GM18858 (cell line): ENCODE results near the gene RIN2.

Experiments
- ATAC-seq: cut with Tn5 transposase; IDR thresholded peaks from one replicate; pipeline ENCODE4 v1.9.1; 2021; ENCODE audit not compliant: unreplicated experiment

The RIN2 gene

GRCh38 chr20:19761841-19762240 is 3.8 kb downstream of the RIN2 start:
- ATAC-seq = no peak

DNA sequence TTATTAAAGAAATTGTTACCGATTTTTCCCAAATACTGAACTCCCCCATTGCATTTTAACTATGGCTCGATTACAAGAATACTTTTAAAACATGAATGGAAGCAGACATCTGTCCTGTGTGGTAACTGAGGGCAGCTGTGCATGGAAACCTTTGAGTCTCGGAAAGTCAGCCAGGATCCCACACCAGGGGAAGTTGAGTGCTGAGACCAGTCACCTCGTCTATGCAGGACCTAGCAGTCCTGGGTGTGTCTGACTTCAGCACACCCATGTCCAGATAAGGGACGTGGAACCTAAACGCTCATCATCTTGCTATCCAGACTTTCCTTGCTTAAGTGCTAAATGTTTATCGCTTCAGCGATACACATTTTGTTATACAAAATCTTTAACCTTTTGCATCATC is 6.1 kb downstream of the RIN2 start:
- no peak for ATAC-seq

- ATAC-seq = no peak
Measured at GRCh38 chr20:19765266-19765665, 7.2 kb downstream of the RIN2 start.

- no peak for ATAC-seq
Measured at GRCh38 chr20:19765913-19766312, 7.9 kb downstream of the RIN2 start.

DNA sequence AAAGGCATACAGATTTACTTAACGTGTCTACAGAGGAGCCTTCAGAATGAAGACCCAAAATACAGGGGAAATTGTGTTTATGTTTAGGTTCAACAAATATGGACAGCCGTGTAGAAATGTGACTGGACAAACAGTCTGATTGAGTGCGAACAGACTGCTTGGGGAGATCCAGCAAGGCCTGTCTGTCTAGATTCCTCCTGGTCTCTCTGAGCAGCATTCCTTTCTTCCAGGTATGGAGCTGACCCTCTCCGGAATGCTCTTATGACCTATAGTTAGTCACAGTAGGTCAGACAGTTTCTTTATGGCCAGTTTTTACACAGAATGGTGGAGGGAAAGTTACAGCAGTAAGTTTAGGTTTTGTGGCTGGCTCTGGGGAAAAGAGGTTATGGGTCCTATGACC is 9.0 kb downstream of the RIN2 start:
- no peak for ATAC-seq

DNA sequence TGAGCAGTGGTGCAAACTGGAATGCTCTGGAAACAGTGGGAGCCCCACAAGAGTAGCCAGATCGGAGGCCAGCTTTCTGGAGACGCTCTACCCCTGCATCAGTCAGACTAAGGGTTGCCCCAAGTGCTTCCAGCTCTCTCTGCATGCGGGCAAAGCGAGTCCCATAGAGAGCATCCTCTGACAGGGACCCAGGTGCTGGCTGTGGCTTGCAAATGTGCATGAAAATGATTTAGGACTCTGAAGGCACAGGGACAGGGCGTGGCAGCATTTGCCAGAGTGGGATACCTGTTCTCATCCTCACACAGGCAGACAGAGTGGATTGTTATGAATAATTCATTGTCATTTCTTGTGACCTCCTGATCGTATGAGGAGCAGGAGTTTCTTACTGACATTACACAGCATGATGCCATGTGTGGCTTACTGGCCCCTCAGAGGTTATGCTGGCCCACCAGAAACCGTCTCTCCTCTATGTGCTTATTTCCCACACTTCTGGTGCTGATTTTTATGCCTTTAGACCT is 10.3 kb downstream of the RIN2 start:
- no peak for ATAC-seq

GRCh38 chr20:19769507-19769906 is 11.4 kb downstream of the RIN2 start:
- ATAC-seq = no peak

GRCh38 chr20:19770375-19770774 is 12.3 kb downstream of the RIN2 start:
- ATAC-seq = no peak

DNA sequence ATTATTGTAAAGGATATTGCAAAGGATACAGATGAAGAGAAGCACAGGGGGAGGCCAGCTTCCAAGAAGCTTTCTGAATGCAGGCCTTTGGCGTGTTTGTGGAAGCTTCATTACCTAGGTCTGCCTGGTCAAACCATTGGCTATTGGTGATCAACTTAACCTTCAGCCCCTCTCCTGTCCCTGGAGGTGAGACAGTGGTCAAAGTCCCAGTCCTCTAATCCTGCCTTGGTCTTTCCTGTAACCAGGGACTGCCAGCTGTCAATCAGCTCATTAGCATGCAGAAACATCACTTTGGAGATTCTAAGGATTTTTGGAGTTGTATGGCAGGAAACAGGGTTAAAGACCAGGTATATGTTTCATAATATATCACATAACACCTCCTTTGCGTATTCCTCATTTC is 13.0 kb downstream of the RIN2 start:
- ATAC-seq = no peak

GRCh38 chr20:19773471-19773870 is 15.4 kb downstream of the RIN2 start:
- no peak for ATAC-seq

GRCh38 chr20:19774135-19774933 is 16.3 kb downstream of the RIN2 start:
- ATAC-seq = no peak

- ATAC-seq = no peak
Measured at GRCh38 chr20:19775353-19776253, 17.5 kb downstream of the RIN2 start.

GRCh38 chr20:19777315-19777714 is 19.3 kb downstream of the RIN2 start:
- ATAC-seq = no peak

GRCh38 chr20:19777981-19778380 is 19.9 kb downstream of the RIN2 start:
- ATAC-seq = no peak

GRCh38 chr20:19778404-19778803 is 20.3 kb downstream of the RIN2 start:
- no peak for ATAC-seq

DNA sequence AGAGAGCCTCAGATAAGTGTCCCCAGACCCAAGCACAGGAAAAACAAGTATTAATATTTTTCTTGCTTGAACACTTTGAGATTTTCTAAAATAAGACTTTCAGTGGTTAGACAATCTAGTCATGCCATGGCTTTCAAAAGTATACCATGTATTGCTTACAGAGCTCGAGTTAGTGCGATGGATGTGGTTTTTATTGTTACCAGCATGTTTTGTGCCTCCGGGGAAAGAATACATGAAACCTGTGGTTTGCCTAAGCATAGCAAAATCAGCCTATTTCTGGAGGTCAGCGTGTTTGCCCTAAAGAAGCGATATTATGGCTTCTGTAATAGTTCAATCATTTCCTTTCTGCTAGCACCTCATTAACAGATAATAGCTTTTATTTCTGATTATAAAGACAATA is 21.6 kb downstream of the RIN2 start:
- ATAC-seq = no peak

DNA sequence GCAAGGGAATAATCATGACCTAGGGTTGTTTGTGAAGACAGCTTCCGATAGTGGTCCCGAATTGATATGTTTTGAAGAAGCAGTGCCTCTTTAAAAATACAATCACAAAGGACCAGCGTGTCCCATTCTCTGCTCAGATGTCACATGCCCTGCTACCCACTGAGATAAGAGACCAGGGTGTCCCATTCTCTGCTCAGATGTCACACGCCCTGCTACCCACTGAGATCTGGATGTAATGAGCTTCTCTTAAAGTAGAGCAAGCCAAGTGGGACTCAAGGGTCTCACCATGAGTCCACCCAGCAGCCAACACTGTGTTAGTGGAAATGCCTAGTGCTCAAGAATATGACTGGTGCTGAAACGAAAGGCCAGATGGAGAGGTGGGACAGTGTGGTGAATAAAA is 22.2 kb downstream of the RIN2 start:
- ATAC-seq = no peak

DNA sequence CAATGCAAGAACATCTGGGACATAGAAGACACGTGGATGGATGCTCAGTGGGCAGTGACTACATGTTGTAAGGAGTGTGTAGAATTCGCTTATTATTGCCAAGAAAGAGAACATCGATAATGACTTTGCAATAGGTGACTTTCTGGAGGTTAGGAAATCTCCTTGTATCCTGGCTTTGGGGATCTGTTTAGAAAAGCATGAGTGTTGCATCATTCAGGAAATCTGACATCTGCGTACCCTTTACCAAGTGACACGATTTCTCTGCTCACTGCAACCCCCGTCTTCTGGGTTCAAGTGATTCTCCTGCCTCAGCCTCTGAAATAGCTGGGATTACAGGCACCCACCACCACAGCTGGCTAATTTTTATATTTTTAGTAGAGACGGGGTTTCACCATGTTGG is 23.2 kb downstream of the RIN2 start:
- ATAC-seq = no peak

GRCh38 chr20:19782669-19783068 is 24.6 kb downstream of the RIN2 start:
- no peak for ATAC-seq

GRCh38 chr20:19783966-19784401 is 25.9 kb downstream of the RIN2 start:
- ATAC-seq = no peak

GRCh38 chr20:19784511-19785172 is 26.6 kb downstream of the RIN2 start:
- ATAC-seq = no peak
